GM19372 (cell line): ENCODE results near the gene MAFF.
"Not testable (repeated sequence)": the region's sequence is repeated elsewhere in the genome, so short reads cannot be mapped to it uniquely, and the experiment has no call there.

Source experiments
- ATAC-seq: cut with Tn5 transposase; IDR thresholded peaks from one replicate; pipeline ENCODE4 v1.9.1; 2021; ENCODE audit warnings: mild to moderate bottlenecking, low read depth, moderate library complexity; ENCODE audit not compliant: unreplicated experiment

Gene MAFF

DNA sequence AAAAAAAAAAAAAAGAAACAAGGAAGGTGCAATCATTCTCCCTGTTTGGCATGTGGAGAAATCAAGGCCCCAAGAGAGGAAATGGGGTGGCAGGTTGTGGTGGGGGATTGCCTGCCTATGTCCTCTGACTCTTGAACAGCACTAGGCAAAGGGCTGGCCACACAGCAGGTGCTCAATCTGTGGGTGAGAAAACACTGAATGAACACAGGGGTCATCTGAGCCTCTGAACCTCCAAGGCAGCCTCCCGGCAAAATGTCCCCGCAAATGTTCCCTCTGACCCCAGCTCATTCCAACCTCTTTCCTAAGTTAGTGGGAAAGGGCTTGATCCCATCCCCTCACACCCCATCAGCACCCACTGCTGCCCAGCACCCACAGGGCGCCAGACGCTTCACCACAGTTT, 24.8 kb upstream of the MAFF start:
- ATAC-seq: no peak

DNA sequence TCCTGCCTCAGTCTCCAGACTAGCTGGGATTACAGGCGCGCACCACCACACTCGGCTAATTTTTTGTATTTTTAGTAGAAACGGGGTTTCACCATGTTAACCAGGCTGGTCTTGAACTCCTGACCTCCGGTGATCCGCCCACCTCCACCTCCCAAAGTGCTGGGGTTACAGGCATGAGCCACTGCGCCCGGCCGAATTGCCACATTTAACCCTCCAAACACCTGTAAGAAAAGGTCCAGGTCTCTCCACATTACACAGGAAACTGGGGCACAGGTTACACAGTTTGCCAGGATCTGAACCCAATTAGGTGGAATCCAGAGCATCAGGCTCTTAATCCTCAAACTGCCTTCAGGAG, 24.2 kb upstream of the MAFF start:
- not testable (repeated sequence) for ATAC-seq

DNA sequence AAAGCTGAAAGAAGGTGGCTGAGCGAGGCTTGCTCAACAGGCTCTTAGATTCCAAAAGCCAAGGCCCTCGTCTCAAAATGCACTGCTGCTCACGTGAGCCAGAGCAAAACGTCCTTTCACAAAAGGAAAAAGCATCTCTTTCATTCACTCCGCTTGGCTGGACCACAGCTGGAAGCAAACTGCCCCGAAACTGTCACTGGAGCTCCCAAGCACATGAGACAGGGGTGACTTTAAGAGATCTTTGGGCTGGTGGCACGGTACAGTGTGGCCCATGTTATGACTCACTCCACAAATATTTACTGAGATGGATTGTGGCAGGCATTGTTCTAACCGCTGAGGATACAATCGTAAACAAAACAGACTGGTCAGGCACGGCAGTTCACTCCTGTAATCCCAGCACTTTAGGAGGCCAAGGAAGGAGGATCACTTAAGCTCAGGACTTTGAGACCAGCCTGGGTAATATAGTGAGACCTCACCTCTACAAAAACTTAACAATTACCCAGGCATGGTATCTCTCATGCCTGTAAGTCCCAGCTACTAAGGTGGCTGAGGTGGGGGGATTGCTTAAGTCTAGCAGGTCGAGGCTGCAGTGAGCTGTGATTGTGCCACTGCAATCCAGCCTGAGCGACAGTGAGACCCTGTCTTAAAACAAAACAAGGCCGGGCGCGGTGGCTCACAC, 23.7 kb upstream of the MAFF start:
- no peak for ATAC-seq

DNA sequence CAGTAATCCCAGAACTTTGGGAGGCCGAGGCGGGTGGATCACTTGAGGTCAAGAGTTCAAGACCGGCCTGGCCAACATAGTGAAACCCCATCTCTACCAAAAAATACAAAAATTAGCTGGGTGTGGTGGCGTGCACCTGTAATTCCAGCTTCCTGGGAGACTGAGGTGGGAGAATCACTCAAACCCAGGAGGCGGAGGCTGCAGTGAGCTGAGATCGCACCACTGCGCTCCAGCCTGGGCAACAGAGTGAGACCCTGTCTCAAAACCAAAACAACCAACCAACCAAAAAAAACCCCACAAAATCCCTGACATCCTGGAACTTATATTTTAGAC, 23.2 kb upstream of the MAFF start:
- ATAC-seq: not testable (repeated sequence)

DNA sequence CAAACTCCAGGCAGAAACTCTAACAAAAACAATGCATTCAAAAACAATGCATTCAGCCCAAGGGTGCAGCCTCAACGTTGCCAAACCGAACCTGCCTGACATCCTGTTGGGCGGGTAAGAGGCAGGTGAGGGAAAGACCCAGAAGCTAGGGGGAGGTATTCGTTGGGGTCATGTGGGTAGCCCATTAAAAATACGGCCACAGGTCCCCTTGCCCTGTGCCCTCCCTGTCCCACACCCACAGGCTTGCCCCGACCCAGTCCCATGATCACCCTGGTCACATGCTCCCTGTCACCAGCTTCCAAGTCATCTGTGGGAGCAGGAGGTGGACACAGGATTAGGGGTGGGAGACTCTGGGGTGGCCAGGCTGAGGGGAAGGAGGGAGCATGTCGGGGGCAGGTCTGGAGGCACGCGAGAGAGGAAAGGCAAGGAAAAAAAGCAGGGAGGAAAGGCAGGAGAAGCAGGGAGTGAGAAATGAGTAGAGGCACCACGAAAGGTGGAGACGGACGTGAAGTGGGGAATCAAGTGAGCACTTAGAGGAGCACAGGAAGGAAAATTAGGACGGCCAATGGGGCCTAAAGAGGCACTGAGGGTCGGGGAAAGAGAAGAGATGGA, 20.8 kb upstream of the MAFF start:
- no peak for ATAC-seq

DNA sequence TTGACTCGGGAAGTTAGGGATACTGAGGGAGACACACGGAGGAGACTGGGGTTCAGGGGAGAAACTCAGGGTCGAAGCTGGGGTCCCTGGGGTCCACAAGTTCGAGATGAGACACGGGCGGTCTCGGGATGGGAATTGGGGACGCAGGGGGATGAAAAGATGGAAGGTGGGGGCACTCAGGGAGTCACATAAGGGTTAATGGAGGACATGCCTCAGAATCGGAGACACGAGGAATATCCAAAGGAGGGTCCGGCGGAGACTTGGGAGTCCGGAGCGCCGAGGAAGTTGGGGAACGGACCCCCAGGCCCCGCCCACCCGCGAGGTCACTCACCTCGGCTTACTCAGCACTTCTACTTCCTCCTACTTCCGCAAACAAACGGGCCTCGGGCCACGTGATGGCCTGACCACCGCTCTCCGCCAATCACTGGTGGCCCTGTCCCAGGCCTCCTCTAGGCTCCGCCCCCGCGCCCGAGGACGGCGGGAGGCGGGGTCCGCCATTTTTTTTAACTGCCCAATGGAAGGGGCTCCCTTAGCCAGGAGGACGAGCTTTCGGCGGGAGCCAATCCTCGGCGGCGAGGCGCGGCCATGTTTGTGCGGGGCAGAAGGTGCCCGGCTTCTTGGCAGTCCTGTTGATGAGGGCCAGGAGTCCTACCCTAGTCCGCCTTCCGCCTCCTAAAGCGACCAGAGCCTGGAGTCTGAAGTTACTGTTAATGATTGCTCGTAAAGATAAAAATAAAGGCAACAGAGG, 20.2 kb upstream of the MAFF start, which contains the start of gene PLA2G6:
Gene PLA2G6 (minus strand): TSS at position 378 of the 748 bp plus-strand sequence. CDS start 12,404 bp downstream, outside the sequence.
- ATAC-seq: peak; percentile 96

DNA sequence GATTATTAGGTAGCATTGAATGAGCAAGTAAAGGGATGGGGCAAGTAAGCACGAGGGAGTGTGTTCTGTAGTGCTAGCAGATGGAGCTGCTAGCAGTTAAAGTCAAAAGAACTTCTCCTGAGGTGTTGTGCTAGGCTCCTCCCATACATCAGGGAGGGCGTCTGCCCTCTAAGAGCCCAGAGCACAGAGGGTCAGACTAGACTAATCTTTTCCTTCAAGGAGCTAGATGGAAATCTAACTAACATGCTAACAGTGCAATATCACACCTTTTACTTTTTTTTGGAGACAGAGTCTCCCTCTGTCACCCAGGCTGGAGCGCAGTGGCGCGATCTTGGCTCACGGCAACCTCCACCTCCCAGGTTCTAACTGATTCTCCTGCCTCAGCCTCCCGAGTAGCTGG, 17.0 kb upstream of the MAFF start:
- no peak for ATAC-seq

DNA sequence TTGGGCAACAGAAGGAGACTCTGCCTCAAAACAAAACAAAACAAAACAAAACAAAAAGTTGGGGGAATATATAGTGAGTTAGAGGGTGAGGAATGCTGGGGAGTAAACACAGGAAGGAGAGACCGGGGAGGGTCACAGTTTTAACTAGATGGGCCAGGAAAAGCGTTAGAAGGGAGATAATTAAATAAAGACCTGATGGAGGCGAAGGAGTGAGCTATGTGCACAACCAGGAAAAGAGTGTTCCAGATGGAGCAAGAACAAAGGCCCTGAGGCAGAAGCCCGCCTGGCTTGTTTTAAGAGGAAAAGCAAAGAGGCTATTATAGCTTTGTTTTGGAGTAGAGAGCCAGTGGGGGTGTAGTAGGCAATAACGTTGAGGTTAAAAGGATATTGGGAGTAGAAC, 15.4 kb upstream of the MAFF start:
- ATAC-seq: no peak

DNA sequence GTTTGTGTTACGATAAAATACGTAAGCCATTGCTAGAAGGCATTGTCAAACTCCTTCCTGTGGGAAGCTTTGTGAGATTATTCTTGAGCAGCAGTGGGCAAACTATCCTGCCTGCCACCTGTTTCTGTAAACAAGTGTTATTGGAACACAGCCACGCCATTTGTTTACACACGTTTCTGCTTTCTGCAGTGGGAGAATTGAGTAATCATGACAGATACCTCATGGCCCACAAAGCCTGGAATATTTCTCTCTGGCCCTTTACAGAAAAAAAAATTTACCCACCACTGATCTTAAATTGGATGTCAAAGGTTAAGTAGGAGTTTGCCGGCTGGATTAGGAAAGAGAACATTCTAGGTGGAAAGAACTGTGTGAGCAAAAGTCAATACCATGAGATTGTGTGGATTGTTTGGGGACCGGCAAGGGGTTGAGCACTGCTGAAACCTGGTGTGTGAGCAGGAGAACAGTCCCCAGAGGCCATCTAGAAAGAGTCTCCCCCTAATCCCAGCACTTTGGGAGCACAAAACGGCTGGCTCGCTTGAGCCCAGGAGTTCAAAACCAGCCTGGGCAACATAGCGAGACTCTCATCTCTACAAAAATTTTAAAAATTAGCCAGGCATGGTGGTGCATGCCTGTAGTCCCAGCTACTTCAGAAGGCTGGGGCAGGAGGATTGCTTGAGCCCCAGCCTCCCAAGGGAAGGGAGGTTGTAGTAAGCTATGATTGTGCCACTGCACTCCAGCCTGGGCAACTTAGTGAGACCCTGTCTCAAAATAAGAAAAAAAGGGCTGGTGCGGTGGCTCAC, 14.2 kb upstream of the MAFF start:
- no peak for ATAC-seq

DNA sequence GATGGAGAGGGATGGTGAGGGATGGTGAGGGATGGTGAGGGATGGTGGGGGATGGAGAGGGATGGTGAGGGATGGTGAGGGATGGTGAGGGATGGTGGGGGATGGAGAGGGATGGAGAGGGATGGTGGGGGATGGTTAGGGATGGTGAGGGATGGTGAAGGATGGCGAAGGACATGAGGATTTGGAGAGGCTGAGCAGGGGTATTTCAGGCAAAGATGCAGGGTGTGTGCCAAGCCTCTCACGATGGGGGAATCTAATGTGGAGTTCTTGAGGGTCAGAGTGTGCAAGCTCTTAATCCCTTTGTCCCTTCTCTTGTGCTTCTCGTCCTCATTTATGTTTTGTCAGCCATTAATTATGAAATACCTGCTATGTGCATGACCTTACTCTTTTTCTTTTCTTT, 12.7 kb upstream of the MAFF start:
- ATAC-seq: no peak

DNA sequence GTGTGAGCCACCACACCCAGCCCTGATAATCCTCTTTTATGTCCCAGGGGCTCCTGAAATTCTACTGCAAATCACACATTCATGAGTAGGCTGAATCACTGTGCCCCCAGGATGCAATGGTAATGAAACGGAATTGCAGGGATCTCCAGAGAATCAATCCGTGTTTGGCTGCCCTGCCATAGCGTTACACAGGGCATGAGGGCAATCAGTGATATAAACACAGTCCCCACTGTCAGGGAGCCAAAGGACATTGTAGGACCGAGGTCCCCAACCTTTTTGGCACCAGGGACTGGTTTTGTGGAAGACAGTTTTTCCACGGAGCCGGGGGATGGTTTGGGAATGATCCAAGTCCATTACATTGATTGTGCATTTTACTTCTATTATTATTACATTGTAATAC, 11.2 kb upstream of the MAFF start:
- no peak for ATAC-seq

DNA sequence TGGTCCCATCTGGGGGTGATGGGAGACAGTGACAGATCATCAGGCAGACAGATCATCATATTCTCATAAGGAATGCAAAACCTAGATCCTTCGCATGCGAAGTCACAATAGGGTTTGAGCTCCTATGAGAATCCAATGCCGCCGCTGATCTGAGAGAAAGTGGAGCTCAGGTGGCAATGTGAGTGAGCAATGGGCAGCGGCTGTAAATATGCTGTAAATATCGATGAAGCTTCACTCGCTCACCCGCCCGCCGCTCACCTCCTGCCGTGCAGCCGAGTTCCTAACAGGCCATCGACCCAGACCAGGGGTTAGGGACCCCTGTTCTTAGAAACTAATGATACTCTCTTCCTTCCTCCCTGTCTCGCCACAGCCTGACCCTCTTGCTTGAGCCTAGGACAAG, 10.7 kb upstream of the MAFF start:
- no peak for ATAC-seq

DNA sequence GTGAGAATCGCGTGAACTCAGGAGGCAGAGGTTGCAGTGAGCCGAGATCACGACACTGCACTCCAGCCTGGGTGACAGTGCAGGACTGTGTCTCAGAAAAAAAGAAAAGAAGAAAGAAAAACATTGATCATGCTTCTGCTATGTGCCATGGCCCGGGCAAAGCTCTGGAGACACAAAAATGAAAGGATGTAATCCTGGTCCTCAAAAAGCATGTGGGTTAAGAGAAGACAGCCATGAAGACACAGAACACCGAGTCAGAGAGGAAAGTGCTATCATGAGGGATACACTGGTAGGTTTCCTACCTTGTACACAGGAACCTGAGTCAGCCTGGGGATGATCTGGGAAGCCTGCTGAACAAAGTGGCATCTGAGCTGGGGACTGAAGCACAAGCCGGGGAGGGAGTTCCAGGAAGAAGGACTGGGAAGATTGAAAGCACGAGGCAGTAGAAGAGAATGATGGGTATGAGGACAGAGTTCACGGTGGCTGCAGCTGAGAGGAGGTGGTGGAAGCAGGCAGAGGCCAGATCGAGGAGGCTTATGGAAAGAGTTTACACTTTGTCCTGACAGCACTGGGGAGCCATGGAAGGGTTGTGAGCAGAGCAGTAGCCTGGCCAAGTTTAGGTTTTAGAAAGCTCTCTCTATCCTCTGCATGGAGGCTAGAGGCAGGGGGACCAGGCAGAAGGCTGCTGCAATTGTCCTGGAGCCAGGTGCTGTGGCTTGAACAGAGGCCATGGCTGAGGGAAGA, 9.9 kb upstream of the MAFF start:
- ATAC-seq: no peak

DNA sequence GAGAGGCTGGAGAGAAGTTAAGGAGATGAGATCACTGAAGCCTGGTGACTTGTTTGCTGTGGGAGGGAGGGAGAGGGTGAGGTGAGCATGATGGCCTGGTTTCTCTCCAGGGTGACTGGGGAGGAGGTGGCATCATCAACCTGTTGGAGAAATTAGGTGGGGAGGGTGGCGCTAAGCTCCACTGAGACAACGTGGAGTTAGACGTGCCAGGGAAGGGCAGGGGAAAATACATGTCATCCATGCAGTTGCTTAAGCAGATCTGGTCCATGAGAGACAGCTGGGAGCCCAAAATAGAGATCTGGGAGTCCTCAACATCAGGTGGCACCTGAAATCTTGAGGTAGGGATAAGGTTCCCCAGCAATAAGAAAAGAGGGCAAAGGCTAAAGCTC, 9.3 kb upstream of the MAFF start:
- no peak for ATAC-seq

DNA sequence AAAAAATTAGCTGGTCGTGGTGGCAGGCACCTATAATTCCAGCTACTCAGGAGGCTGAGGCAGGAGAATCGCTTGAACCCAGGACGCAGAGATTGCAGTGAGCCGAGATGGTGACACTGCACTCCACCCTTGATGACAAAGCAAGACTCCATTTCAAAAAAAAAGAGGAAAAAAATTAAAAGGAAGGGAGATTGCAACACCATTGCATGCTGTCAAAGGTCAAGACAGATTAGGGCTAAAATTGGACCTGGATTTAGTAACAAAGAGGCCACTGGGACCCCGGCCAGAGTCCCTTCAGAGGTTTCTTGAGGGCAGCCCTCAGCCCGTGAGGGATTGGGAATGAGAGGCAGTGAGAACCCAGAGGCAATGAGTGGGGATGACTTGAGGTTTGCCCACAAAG, 8.2 kb upstream of the MAFF start:
- ATAC-seq: no peak

DNA sequence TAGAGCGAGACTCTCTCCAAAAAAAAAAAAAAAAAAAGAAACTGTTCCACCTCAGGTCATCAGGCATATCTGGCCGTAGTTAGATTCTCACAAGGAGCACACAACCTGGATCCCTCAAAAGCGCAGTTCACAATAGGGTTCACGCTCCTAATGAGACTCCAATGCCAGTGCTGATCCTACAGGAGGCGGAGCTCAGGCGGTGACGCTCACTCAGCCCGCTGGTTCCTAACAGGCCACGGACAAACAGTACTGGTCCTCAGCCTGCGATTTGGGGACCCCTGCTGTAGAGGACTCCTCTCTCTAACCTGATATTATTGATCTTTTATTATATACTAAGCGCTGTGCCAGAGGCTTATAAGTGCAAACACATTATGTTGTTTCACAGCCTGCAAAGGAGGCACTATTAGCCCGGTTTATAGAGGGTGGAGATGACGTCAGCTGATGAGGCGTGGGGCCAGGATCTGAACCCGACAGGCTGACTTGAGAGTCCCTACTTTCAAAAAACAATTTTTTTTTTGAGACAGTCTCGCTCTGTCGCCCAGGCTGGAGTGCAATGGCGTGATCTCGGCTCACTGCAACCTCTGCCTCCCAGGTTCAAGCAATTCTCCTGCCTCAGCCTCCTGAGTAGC, 4.9 kb upstream of the MAFF start:
- no peak for ATAC-seq

DNA sequence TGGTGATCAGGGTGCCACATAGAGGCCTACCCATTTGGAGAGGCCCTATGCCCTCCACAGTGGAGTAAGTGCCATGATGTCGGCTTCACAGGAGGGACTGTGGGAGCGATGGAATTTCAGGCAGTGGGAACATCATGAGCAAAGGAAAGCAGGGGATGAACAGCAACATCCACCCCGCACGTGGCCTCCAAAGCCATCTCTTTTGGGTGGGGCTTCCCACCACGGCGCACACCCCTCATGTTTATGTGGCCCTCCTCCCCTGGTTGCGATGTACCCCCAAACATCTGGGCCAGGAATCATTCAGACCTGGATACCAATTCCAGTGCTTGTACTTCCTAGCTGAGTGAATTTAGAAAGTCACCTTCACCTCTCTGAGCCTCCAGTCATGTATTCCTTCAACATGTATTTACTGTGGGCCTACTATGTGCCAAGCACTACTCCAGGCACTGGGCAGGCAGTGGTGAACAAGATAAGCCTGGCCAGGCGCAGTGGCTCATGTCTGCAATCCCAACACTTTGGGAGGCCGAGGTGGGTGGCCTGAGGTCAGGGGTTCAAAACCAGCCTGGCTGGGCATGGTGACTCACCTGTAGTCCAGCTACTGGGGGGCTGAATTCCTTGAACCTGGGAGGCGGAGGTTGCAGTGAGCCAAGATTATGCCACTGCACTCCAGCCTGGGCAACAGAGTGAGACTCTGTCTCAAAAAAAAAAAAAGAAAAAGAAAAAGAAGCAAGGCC, 1.8 kb upstream of the MAFF start:
- ATAC-seq: no peak

DNA sequence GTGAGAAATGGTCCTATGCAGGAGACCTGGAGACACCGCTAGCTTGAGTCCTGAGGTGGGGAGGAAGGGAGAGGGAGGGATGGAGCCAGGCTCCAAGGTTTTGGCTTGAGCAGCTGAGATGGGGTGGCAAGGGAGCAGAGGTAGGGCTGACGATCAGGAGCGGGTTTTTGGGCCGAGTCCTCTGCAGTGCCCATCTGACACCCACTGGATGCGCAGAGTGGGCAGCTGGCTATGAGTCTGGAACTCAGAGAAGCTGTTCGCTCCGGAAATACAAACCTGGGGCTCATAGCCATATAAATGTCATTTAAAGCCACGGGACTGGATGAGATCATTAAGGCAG, 453 bp upstream of the MAFF start:
- no peak for ATAC-seq

DNA sequence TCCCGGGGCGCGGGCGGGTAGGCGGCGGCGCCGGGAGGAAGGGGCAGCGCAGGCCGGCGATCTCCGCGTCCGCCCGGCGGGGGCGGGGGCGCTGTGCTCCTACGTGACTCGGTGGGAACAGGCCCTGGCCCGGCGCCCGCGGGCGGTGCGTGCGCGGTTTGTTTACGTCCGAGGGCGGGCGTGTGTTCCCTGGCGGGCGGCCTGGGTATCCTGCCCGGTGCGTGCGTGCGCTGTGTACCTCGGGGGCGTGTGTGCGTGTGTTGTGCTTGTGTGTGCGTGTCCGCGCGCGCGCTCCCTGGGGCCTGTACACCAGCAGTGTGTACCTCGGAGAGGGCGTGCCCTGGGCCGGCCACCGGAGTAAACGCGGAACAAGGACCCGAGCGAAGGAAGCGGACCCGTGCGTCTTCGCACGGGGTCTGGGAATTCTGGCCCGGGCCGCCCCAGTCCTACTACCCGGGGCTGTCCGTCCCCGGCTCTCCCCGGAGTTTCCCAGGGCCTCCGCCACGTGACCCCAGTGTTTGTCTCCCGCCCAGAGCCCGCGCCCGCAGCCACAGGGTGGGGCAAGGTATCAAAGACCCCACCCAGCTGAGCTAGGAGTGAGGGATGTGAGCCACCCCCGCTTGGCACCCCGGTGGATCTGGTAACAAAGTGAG, 769 bp downstream of the MAFF start:
- peak; percentile 27 for ATAC-seq
